Stimulated activated CD4-positive, alpha-beta T cell treated with anti-CD3 and anti-CD28 coated beads, Interleukin-2, amount 100 ng/mL, for 24 hours (primary cell): ENCODE data around the gene NECAB2.

Source experiments
- DNase-seq, 2 donors: peaks; one replicate each; pipeline ENCODE4 v3.0.0-alpha.2; 2020

NECAB2 gene

DNA sequence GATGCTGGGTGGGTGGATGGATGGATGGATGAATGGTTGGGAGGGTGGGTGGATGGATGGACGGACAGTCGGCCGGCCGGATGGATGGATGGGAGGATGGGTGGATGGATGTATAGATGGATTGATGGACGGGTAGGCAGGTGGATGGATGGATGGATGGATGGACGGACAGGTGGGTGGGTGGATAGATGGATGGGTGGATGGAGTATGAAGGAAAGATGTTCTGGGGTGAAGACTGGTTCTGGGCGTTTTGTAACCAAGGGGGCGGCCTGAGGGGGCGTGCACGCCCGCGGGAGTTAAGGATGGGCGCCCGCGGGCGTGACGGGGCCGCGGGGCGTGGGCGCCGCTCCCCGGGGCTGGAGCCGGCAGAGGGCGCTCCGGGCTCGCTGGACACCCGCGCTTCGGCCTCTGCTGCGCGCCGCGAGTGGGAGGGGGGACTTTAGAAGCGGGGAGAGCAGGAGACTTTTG is at the start of gene NECAB2:
Gene NECAB2, plus strand, starts transcription at position 407 of the 468 bp plus-strand sequence. CDS start 405 bp downstream, outside the sequence.
- peak in 1 of 2 donors; percentile 52 for DNase-seq

DNA sequence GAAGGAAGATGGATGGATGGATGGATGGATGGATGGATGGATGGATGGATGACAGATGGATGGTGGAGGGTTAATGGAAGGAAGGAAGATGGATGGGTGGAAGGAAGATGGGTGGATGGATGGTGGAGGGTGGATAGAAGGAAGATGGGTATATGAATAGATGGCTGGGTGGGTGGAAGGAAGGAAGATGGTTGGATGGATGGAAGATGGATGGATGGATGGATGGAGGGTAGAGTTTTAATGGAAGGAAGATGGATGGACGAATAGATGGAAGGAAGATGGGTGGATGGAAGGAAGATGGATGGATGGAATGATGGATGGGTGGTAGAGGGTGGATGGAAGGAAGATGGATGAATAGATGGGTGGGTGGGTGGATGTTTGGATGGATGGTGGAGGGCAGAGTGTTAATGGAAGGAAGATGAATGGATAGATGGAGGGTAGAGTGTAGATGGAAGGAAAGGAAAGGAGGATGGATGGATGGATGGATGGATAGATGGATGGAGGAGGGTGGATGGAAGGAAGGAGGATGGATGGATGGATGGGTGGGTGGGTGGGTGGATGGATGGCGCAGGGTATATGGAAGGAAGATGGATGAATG is 47.1 kb upstream of the NECAB2 start:
- DNase-seq = no peak

DNA sequence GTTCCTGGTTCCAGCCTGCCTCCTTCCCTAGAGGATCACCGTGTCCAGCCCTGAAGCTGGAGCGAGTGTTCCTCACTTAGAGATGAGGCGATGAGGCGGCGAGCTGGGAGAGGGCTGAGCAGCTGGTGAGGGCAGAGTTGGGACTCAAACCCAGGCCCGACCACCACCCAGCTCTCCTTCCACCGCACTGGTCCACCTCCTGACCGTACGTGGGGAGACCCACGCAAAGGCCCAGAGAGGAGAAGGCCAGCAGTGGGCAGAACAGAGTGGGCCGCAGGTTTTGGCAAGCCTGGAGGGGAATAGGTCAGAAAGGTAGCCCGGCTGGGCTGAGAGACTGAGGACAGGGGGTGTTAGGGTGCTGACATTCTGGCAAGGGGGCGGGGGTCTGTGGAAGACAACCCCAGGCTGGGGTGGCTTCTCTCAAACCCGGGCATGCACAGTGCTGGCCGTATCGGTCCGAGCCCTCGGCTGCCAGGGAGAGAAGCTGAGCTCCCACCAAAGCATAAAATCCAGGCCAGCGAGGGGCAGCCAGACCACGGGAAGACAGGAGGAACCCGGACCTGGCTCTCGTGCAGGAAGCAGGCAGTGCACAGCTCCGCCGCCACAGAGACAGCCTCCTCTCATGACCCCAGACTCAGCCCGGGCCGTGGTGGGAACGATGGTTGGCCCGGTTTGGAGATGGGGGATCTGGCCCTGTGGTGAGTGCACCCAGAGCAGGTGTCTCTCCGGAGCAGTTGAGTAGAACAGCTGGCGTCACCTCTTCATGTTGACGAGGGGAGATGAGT is 44.3 kb upstream of the NECAB2 start:
- no peak for DNase-seq

DNA sequence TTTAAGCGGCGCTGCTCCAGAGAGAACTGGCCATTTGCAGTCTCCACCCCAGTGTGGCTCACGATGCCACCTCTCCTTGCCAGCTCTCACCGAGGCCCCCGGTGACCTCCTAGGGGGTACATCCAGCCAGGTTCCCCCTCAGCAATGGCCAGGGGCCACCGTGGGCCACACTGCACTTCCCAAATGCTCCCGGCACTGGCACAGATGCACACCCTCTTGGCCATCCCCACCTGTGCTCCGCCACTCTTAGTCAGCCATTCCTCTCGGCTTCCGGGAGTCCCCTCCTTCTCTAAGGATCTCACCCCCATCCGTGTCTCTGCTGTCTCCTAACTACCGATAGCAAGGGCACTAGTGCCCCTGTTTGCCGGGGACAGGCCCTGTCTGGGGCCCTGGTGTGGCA is 43.4 kb upstream of the NECAB2 start:
- DNase-seq = no peak

DNA sequence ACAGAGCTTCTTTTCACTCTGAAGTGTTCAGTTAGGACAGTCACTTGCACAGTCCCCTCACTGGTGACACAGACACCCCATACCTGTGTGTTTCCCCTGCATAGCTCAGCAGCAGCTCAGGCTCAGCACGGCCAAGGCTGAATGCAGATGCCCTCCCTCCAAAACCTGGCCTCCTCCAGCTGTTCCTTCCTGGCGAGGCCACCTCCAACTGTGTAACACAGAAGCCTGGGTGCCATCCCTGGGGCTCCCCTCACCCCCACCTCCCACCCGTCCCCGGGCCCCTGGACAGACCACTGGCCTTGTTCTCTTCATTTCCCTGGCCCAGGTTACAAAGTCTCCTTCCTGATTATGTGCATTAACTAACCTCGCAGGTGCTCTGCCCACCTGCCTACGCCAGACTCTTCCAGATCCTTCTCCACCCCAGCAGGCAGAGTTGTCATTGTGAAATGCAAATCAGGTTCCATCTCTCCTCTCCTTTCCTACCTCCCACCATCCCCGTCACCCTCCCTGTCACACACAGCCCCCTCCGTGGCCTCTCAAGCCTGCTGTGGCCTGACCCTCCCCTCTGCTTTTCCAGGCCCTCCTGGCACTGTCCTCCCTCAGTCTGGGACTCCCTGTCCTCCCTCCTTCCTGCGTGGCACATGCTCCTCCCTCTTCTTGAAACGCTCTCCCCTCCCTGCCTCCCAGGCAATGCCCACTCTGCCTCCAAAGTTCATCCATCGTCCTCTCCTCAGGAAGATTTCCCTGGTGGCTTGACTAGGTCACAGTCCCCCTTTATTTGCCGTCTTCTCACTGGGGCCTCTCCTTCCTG is 42.7 kb upstream of the NECAB2 start:
- DNase-seq = no peak

DNA sequence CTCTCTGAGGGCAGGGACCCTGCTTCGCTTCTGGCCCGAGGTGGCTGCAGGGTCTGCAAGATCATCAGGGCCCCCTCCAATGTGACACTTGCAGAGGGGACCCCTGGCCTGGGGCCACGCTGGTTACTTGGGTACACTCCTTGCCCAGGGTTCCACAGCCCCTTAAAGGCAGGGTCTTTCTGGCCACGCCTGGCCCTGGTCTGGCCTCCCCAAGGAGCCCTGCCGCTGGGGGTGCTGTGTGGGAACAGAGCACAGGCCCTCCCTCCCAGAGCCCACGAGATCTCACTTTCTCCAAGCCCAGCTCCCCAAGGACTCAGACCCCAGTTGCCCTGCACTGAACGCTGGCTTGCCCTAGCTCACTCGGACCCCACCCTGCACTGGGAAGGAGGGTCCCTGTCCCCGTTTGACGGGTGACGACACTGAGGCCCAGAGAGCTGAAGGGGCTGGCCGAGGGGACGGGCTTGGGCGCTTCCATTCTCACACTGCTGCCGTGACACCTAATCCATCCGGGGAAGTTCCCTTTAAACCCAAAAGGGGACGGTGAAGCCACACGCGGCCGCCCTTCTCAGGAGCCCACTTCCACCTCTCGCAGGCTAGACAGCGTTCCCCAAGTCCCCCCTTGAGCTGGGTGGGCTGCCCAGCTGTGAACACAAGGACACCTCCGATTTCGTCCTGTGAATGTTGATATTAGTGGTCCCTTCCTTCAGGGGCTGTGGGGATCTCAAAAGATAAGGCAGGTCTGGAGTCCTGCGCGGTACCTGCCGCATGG is 41.9 kb upstream of the NECAB2 start:
- DNase-seq = no peak

DNA sequence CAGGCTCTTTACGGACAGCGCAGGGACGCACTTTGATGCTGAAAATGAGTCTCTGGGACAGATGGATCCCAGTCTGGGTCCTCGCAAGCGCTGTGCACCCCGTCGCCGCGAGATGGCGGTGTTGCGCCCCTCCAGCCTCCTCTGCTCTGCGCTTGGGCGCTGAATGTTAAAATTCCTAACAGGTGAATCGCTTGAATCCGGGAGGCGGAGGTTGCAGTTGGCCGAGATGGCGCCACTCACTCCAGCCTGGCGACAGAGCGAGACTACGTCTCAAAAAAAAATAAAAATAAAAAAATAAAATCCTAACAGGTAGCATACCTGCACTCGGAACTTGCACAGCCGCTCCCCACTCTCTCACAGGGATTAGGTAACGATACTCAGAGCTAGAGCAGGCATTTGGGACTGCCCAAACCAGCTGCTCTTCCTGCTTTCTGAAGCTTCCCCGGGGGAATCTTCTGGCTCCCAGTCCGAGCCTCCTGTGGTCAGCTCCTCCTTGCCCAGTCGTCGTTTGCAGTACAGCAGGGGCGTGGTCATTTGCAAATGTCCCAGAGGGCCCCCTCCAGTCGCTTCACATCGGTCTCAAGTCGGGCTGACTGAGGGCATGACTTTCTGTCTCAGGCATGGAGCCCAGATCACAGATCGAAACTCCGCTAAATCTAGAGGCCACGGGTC is 41.2 kb upstream of the NECAB2 start:
- DNase-seq = peak; percentile 75 to 80

DNA sequence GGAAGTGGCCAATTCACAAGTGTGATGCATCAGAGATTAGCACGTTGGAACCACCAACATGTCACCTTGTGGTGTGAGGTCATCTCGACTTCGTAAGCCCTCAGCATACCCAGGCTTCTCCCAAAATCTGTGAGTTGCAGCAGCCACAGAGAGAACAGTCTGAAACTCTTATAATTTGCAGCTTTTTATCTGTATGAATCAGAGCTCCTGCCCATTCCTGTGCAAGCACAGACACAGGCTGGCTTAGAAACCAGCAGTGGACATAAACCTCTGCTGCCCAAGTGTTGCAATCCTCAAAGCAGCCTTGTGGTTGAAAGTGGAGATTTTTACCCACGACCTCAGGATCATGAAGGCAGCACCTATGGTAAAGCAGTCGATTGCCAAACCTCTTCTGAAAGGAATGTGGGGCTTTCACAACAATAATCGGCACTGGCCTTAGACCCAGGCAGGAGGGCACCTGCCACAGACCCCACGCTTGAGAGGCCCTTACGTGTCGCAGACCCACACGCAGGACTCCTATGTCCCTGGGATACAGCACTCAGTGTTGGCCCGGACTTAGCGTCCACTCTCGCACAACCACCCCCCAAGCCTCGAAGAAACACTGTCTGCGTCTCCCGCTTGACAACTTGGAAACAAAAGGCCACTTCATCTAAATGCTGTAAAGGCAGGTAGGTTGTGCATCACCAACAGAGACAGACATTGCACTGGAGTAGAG is 39.5 kb upstream of the NECAB2 start:
- DNase-seq = no peak

DNA sequence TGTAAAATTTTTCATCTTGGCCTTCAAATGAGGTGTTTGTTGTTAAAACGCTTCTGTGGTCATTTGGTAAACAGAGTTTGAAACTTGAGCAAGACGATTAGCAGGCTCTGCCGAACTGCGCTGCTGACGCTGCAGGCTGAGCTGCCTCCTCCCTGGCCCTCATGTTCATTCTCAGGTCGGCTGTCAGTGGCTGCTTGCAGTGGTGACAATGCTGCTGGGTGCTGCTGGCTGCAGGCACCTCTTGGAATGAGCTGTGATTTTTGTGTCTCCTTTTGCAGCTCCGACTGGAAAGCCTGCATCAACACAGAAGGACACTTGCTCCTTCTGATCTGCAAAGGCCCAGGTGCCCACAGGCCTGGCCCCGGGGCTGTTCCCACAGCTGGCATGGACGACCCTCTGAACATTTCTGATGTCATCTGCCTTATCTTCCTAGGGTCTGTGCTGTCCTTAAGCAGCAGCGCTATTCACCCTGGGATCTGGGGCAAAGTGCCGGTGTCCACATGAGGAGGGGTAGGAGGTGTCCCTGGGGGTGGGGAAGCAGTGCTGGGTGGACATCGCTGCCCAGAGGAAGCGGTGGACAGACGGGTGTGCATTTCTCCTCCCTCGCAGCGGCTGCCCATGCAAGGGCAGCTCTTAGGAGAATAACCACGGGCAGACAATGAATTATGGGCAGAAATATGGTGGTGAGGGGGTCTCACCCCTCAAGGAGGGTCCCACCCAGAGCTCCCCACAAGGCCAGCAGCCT is 38.1 kb upstream of the NECAB2 start:
- no peak for DNase-seq

DNA sequence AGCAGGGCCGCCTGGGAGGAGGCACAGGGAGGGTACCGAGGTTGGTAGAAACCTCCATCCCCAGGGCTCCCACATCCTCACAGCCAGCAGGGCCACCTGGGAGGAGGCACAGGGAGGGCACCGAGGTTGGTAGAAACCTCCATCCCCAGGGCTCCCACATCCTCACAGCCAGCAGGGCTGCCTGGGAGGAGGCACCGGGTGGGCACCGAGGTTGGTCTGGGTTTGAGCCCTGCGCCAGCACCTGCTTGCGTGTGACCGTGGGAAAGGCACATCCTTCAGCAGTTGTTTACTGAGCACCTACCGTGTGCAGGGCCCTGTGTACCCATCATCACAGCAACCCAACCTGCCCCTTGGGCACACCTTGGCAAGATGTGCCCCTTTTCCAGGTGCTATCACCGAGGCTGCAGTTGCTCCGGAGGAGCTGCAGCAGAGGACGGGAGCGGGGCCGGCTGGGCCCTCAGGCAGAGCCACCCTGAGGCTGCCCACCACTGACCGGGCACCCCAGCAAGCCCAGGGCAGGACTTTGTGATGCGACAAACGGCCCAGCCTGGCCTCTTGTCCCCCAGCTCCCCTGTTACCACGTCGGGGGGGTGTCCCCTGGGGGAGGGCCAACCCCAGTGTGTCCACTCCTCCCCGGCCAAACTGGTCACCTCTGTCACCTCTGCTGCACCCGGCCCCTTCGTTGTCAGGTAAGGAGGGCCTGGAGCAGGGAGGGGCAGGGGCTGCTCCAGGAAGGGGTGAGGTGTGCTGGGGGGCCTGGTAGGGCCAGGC is 37.1 kb upstream of the NECAB2 start:
- DNase-seq = no peak

DNA sequence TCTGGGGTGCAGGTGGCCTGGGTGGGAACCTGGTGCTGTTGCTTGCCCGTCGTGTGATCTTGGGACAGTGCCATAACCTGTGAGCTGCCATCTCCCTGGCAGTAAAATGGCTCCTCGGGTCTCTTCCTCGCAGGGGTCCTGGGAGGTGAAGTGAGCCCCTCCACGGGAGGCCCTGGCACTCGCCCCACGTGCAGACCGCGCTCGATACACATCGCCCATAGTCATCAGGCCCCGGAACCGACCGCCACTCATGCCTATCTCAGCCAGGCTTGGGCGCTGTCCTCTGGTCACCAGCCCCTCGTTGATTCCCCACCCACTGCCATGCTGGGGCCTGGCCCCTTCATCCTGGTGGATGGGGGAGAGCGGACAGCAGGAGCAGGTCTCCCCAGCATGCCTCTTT is 36.5 kb upstream of the NECAB2 start:
- no peak for DNase-seq

DNA sequence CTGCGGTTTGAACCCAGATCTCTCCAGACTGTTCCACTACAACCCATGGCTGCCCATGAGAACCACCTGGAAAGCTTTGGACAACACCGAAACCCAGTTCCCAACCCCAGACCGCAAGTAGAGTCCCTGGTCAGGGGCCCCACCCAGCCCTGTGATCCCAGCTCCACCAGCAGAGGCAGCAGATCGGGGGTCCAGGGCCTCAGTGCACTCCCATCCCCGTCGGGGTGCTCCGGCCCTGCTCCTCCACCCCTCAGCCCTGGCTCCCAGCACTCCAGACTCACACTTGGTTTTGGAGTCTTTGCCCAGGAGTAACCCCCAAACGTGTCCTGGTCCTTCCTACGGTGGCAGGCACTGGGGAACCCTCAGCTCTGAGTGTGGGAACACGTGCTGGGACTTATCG is 35.7 kb upstream of the NECAB2 start:
- DNase-seq = no peak

DNA sequence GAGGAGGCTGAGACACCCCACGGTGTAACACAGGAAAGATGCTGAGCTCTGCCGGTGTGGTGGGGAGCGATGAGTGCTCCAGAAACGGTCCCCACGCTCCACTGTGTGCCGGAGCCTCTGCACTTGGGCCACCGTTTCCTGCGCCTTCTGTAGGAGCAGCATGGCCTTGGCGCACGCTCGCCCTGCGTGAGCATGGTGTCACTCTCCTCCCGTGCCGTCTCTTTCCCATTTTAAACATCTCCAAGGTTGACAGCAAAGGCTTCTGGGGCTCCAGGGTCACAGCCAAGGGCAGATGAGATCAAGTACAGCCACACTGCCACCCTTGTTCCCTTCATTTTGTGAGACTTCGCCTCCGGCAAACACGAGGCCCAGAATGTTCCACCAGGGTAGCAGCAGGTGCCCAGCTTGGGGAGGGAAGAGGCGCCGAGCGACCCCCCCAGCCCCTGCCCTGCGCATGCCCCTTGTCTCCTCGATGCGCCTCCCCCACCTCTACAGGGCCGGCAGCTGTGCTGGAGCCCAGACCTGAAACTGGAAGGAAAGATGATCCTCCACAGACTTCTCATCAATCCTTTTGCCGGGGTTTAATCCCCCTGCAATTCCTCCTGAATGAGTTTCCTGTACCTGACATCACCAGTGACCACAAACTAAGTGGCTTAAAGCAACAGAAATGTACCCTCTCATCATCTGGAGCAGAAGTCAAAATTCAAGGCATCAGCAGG is 34.9 kb upstream of the NECAB2 start:
- no peak for DNase-seq

DNA sequence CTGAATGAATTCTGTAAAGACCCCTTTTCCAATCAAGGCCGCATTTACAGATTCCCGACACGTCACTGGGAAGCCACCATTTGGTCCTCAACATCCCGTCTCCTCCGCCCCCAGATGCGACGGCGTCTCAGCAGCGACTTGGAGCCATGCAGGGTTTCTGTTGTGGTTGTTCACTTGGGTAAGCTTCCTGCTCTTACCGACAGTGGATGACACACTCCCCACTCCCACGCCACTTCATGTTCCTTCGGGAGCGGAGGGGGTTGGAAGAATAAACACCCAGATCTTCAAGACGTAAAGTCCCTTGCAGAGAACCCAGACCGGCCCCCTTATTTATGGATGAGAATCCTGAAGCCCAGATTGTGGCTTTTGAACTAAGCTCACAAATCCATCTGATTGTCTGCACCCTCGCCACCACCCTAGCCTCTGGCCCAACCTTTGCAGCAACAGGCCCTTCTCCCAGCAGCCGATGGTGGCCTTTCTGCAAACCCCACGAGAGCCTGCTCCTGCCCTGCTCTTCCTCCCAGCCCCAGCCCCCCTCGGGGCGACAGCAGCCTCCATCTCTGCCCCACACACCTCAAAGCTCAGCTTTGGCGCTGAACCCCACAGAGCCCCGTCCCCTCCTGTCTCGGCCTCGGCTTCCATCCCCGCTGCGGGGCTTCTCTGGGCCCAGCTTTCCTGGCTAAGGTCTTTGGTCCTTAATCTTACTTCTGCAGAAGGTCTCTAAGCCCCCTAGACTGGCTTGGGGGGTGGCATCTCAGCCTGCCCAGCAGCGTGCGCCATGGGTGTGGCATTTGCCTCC is 34.0 kb upstream of the NECAB2 start:
- DNase-seq = no peak

DNA sequence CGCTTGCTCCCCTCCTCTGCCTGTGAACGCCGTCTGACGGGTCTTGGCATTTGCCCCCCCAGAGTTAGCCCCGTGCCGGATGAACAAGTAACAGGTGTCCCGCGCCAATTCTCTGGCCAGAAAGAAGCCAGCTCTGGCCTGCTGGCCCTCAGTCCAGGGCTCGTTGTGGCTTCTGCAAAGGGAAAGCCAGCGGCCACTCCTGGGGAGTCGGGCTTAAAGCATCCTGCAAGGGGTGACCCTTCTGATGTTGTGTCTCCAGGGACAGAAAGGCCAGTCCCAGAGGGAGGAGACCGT is 33.4 kb upstream of the NECAB2 start:
- DNase-seq = no peak

DNA sequence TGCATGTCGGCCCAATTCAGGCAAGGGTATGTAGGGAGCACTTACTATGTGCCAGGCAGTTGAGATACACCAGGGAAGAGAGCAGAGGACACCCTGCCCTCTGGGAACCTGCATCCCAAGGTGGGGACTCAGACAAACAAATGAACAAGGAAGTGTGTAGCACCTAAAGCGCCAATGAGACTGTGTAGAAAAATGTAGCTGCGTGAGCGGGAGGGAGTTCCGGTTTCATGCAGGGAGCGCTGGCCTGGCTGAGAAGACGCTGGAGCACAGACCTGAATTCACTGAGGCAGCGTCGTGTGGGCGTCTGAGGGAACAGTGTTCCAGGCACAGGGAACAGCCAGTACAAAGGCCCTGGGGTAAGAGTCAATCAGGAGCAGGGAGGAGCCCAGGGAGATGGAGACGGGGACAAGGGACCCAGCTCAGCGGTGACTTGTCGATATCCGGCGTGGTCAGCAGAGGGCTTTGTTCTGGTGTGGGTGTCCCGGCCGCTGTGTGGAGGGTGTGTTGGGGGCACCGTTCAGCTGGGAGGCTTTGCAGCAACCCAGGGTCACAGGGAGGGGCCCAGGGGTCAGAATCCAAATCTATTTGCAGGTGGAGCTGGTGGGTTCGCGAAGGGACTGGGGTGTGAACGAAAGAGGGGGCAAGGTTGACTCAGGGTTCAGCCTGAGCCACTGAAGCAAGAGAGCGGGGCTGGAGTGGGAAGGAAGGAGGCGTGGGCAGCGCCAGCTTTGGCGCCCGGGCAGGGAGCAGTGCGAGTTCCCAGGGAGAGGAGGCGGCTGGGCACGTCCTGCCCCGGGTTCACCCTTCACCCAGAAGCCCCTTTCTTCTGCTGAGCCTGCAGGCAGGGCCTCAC is 32.8 kb upstream of the NECAB2 start:
- no peak for DNase-seq

DNA sequence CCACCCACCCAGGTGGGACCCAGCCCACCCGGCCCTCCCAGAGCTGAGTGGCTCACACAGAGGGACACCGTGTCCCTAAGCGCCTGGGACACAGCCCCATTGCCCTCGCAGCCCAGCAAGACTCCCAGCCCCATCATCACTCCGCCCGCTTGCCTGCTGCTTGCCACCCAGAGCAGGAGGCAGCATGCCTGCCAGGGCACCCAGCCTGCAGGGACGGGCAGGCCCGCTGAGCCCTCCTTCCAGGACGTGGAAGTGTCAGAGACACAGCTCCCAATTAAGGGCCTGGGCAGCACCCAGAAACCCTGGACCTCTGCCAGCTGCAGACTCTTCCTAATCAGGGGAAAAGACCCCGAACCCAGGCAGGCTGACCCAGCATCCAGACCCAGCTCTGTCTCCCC is 32.2 kb upstream of the NECAB2 start:
- no peak for DNase-seq
